ENCODE measurements around the gene PDZD2. TPM values are rescaled to one million over a fixed set of nuclear protein-coding genes. Genes with fewer than 3 reads are reported as not detected.
A peak's percentile ranks its signal among the peaks of the same experiment; 100 is the strongest.

The PDZD2 gene
- total RNA-seq, 1 experiment from 2014 or later = 0.37 TPM

DNA sequence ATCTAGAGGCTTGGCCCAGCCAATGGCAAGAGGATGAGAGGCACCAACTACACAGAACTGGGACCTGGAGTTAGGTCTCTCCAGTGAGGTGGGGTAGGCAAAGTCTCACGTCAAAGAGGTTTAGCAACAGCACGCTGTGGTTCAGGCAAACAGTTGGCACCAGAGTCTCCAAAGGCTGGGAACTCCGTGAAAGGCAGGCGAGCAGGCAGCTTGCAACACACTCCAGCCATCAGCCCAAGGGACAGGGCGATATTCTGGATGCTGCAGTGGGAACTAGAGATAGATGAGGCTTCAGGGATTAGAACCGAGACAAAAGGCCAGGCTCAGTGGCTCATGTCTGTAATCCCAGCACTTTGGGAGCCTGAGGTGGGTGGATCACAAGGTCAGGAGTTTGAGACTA is 129.1 kb downstream of the PDZD2 start:
- H3K4me2 ChIP-seq (ENCODE audit: low read length) = no peak overlapping the region
- no TSS peak for BruUV-seq (replicated peaks)
- H3K79me2 ChIP-seq (ENCODE audit: insufficient read depth, low read length) = no peaks in the 10 kb centered on the region
- no peak for DNase-seq (ENCODE audit: low read depth, low spot score)
- intact Hi-C loops (cut with micrococcal nuclease) = no loop called here
- H3K27me3 ChIP-seq (ENCODE audit: insufficient read depth, low read length) = peaks cover 9% of the 10 kb centered on the region; the same call in 1 of the 2 replicates
- H3K9me2 ChIP-seq (ENCODE audit: insufficient read depth) = no peaks in the 10 kb centered on the region
- RAD21 ChIA-PET (ENCODE audit: low non-redundant PET in 1 of 2, low total read pairs in 2 of 2, uncharacterized antibody in 2 of 2, unreplicated experiment in 2 of 2) = no interaction called here
- no peak overlapping the region for H3K9ac ChIP-seq (ENCODE audit: low read length)
- H3K4me3 ChIP-seq (replicated peaks in 1 of 2; ENCODE audit: low read depth in 1 of 2, low read length in 2 of 2) = no peak overlapping the region
- TF ChIP-seq YY1 (IDR thresholded peaks at IDR 0.05; ENCODE audit: extremely low read depth, insufficient replicate concordance, low read depth, low read length) = no peak
- TF ChIP-seq, protein P1, sequence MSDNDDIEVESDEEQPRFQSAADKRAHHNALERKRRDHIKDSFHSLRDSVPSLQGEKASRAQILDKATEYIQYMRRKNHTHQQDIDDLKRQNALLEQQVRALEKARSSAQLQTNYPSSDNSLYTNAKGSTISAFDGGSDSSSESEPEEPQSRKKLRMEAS (IDR thresholded peaks at IDR 0.05) = no peak
- no peak for TF ChIP-seq FOSL1 (IDR thresholded peaks at IDR 0.05; ENCODE audit: low read depth)
- TF ChIP-seq EGR1 (IDR thresholded peaks at IDR 0.05; ENCODE audit: low read depth) = no peak
- TF ChIP-seq TCF7L2 (IDR thresholded peaks at IDR 0.05; ENCODE audit: borderline replicate concordance, extremely low read depth, insufficient read depth, insufficient read length) = no peak
- H3K9me3 ChIP-seq (ENCODE audit: control insufficient read depth in 1 of 2, insufficient read depth in 1 of 2, low read depth in 1 of 2, low read length in 2 of 2) = no peaks in the 10 kb centered on the region
- H3K36me3 ChIP-seq (ENCODE audit: control insufficient read depth in 1 of 2, insufficient read depth in 2 of 2, low read length in 2 of 2) = no peaks in the 10 kb centered on the region
- ATAC-seq = no peak
- CTCF ChIA-PET = no interaction called here
- POLR2A ChIA-PET = no interaction called here
- no peak overlapping the region for H3K27ac ChIP-seq (ENCODE audit: low read depth, low read length)
- no peaks in the 10 kb centered on the region for H4K20me1 ChIP-seq (ENCODE audit: insufficient read depth)
- no peak overlapping the region for H2AFZ ChIP-seq (ENCODE audit: low read depth, low read length, poor library complexity, severe bottlenecking)
- no peaks in the 10 kb centered on the region for H3K4me1 ChIP-seq (ENCODE audit: control insufficient read depth in 1 of 2, insufficient read depth in 2 of 2, low read length in 2 of 2)

DNA sequence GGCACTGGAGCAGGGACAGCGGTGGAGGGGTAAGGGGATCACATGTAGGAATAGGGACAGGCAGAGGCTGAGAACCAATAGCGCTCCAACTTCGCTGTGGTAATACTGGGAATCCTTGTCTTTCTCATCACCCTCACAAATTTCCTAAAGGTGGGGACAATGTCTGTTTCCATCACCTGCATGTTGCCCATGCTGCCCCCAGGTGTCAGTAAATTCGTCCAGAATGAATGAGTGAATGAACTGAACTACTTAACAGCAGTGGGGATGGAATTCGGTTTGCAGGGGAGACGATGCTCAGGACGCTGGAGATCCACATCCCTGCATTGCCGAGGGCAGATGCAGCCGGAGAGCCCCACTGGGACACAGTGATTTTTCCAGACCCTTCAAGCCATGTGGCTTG is 129.9 kb downstream of the PDZD2 start:
- ChIA-PET CTCF (interaction anchor here (1.3 kb wide), 1 partner anchor 40 kb away, joined by 5 read pairs; no protein-coding TSS in a partner anchor), POLR2A (no interaction called here), RAD21 (ENCODE audit: low non-redundant PET in 1 of 2, low total read pairs in 2 of 2, uncharacterized antibody in 2 of 2, unreplicated experiment in 2 of 2) (no interaction called here)
- no peaks in the 10 kb centered on the region for H3K4me1 ChIP-seq (ENCODE audit: control insufficient read depth in 1 of 2, insufficient read depth in 2 of 2, low read length in 2 of 2)
- H3K4me3 ChIP-seq (replicated peaks in 1 of 2; ENCODE audit: low read depth in 1 of 2, low read length in 2 of 2) = no peak overlapping the region
- H3K27me3 ChIP-seq (ENCODE audit: insufficient read depth, low read length) = peaks cover 9% of the 10 kb centered on the region; the same call in 1 of the 2 replicates
- no peaks in the 10 kb centered on the region for H3K79me2 ChIP-seq (ENCODE audit: insufficient read depth, low read length)
- BruUV-seq (replicated peaks) = no TSS peak
- peak; percentile 65 for ATAC-seq
- TF ChIP-seq, protein P2, sequence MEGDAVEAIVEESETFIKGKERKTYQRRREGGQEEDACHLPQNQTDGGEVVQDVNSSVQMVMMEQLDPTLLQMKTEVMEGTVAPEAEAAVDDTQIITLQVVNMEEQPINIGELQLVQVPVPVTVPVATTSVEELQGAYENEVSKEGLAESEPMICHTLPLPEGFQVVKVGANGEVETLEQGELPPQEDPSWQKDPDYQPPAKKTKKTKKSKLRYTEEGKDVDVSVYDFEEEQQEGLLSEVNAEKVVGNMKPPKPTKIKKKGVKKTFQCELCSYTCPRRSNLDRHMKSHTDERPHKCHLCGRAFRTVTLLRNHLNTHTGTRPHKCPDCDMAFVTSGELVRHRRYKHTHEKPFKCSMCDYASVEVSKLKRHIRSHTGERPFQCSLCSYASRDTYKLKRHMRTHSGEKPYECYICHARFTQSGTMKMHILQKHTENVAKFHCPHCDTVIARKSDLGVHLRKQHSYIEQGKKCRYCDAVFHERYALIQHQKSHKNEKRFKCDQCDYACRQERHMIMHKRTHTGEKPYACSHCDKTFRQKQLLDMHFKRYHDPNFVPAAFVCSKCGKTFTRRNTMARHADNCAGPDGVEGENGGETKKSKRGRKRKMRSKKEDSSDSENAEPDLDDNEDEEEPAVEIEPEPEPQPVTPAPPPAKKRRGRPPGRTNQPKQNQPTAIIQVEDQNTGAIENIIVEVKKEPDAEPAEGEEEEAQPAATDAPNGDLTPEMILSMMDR (IDR thresholded peaks at IDR 0.05 in 2 of 3, conservative IDR thresholded peaks at IDR 0.05 in 1 of 3; ENCODE audit: borderline replicate concordance in 1 of 3, insufficient read depth in 1 of 3, low read depth in 2 of 3, low read length in 2 of 3) = peak; percentile 13 to 32 (median 27); a peak in 4 of 6 replicates
- TF ChIP-seq SIN3A (IDR thresholded peaks at IDR 0.05; ENCODE audit: low read depth) (no peak), SRF (IDR thresholded peaks at IDR 0.05; ENCODE audit: low read depth) (no peak), RAD21 (IDR thresholded peaks at IDR 0.05; ENCODE audit: low read depth) (peak; percentile 26; the same call in 1 of the 2 replicates)
- DNase-seq (ENCODE audit: low read depth, low spot score) = no peak
- H4K20me1 ChIP-seq (ENCODE audit: insufficient read depth) = no peaks in the 10 kb centered on the region
- no peaks in the 10 kb centered on the region for H3K36me3 ChIP-seq (ENCODE audit: control insufficient read depth in 1 of 2, insufficient read depth in 2 of 2, low read length in 2 of 2)
- H3K9me3 ChIP-seq (ENCODE audit: control insufficient read depth in 1 of 2, insufficient read depth in 1 of 2, low read depth in 1 of 2, low read length in 2 of 2) = no peaks in the 10 kb centered on the region
- no peak overlapping the region for H3K27ac ChIP-seq (ENCODE audit: low read depth, low read length)
- intact Hi-C loops (cut with micrococcal nuclease) = no loop called here
- H3K9me2 ChIP-seq (ENCODE audit: insufficient read depth) = no peaks in the 10 kb centered on the region
- H3K4me2 ChIP-seq (ENCODE audit: low read length) = no peak overlapping the region
- no peak overlapping the region for H2AFZ ChIP-seq (ENCODE audit: low read depth, low read length, poor library complexity, severe bottlenecking)
- H3K9ac ChIP-seq (ENCODE audit: low read length) = no peak overlapping the region
